ENCODE data around the gene KLHL20.
A peak's percentile ranks its signal among the peaks of the same experiment; 100 is the strongest.
"Not testable (repeated sequence)": the region's sequence is repeated elsewhere in the genome, so short reads cannot be mapped to it uniquely, and the experiment has no call there.

The KLHL20 gene, protein sequence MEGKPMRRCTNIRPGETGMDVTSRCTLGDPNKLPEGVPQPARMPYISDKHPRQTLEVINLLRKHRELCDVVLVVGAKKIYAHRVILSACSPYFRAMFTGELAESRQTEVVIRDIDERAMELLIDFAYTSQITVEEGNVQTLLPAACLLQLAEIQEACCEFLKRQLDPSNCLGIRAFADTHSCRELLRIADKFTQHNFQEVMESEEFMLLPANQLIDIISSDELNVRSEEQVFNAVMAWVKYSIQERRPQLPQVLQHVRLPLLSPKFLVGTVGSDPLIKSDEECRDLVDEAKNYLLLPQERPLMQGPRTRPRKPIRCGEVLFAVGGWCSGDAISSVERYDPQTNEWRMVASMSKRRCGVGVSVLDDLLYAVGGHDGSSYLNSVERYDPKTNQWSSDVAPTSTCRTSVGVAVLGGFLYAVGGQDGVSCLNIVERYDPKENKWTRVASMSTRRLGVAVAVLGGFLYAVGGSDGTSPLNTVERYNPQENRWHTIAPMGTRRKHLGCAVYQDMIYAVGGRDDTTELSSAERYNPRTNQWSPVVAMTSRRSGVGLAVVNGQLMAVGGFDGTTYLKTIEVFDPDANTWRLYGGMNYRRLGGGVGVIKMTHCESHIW

DNA sequence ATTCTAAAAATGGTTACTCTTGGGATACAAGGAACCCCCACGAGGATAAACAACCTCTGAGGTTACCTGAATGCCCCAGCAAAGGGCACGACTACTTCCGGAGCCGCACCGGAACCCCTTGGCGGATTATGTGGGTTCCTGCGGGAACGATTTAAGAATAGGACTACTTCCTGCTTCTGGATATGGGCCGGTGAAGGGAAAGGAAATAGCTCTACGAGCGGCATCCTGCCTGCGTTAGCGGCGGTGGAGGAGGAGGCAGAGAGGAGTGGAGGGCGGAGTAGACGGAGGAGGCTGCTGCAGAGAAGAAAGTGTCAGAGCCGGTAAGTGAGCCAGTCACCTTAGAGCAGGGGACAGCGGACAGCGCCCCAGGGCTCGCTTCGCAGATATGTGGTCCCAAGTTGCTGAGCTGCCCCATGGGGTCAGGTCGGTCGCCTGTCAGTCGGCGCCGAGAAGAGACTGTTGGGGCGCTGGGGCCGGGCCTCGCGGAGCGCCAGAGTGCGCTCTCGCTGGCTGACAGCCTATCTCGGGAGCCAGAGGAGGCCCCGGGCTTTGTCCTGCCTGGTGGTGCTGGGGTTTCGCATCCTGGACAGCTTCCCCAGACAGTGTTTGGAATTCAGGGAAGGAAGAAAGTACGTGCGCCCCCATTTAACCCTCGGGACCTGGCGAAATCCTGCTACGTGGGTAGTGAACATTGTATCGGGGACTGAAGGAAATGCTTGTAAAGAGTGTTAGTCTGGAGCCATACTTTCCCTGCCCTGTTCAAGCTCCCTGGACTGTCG is at the start of gene KLHL20:
KLHL20 (plus strand) TSS at position 223 of the 779 bp plus-strand sequence. CDS start 1,063 bp downstream, outside the sequence.
- peak; percentile 57 to 70 (median 69) for DNase-seq (ENCODE audit: low read depth in 3 of 3)

DNA sequence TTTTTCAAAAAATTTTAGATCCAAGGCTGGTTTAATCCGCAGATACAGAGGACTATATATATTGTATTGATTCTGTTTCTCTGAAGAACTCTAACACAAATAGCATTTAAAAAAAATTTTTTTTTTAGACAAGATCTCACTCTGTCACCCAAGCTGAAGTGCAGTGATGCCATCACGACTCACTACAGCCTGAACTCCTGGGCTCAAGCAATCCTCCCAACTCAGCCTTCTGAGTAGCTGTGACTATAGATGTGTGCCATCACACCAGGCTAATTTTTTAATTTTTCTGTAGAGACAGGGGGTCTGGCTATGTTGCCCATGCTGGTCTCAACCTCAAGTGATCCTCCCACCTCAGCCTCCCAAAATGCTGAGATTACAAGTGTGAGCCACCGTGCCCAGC is 48.1 kb upstream of the KLHL20 start:
- no peak for DNase-seq (ENCODE audit: low read depth in 3 of 3)

DNA sequence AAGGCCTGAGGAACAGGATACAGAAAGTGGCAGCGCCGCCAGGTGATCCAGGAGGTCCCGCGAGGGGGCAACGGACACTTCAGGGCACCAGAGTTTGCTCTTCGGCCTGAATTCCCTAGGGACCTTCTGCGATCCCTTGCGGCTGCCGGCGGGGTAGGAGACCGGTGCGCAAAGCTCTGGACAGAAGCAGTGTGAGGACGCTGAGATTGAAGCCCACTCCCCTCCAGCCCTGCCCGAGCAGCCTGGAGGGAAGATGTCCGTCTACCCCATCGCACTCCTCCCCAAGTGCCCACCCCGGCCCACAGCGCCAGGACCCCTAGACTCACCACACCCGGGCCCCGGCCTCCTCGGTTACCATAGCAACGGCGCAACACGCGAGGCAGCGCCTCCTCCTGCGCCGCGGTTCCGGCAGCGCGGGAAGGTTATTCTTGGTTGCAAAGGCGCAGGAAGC is 45.3 kb upstream of the KLHL20 start, which contains the start of gene ANKRD45:
ANKRD45 (minus strand) TSS at position 361 of the 451 bp plus-strand sequence. CDS start 10,433 bp downstream, outside the sequence.
- DNase-seq (ENCODE audit: low read depth in 3 of 3): no peak

DNA sequence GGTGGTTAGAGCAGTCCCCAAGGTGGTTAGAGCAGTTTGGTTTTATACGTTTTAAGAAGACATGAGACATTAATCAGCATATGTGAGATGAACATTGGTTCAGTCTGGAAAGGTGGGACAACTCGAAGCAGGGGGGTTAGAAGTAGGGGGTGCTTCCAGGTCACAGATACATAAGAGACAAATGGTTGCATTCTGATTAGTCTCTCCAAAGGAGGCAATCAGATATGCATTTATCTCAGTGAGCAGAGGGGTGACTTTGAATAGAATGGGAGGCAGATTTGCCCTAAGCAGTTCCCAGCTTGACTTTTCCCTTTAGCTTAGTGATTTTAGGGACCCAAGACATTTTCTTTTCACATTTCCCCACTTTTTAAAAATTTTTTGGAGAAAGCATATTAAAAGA is 40.3 kb upstream of the KLHL20 start:
- DNase-seq (ENCODE audit: low read depth in 3 of 3): not testable (repeated sequence)

DNA sequence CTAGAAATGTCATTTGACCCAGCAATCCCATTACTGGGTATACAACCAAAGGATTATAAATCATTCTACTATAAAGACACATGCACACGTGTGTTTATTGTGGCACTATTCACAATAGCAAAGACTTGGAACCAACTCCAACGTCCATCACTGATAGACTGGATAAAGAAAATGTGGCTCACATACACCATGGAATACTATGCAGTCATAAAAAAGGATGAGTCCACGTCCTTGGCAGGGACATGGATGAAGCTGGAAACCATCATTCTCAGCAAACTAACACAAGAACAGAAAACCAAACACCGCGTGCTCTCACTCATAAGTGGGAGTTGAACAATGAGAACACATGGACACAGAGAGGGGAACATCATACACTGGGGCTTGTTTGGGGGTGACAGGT is 34.6 kb upstream of the KLHL20 start:
- DNase-seq (ENCODE audit: low read depth in 3 of 3): not testable (repeated sequence)

DNA sequence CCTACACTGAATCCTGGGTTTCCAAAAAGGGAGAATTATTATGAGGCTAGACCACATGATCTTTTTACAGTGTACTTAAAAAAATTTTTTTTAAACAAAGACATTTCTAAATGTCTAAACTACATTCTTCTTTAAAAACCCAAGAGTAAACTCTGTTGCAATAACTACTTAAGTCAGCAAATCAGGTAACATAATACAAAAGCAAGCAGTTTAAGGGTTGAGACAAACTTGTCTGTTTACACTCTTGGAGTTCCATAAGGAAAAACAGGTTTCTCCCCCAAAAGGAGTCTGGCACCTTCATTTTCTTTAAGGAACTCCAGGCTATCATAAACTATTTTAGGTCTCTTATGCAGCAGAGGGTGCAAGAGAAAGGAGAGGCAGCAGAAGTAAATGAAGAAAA is 32.6 kb upstream of the KLHL20 start:
- no peak for DNase-seq (ENCODE audit: low read depth in 3 of 3)

DNA sequence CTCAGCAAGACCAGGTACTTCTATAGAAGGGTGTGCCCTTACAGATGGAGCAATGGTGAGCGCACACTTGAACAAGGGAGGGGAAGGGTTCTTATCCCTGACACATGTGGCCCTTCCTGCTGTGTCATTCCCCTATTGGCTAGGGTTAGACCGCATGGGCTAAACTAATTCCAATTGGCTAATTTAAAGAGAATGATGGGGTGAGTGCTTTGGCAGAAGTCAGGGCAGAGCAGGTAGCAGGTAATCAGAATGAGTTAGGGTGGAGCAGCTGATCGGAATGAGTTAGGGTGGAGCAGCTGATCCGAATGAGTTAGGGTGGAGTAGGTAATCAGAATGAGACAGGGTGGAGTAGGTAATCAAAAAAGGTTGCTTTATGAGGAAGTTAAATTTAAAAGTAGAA is 30.9 kb upstream of the KLHL20 start:
- DNase-seq (ENCODE audit: low read depth in 3 of 3): not testable (repeated sequence)

DNA sequence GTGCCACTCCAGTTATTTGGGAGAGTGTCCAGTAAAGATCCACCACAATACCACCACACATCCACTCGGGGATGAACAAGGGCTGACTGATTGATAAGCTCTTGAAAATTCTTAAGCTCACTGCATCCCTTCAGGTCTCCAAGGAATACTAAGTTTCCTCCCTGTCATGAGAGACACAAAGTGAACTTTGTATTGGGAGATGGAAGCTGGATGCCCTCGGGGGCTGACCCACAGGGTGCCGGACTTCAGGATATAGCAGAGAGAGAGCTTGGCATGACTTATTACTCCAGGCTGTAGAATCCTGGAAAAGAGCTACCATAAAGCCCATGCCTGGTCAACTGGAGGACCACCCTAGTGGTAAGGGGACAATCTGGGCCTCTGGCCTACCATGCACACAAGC is 29.7 kb upstream of the KLHL20 start:
- DNase-seq (ENCODE audit: low read depth in 3 of 3): not testable (repeated sequence)

DNA sequence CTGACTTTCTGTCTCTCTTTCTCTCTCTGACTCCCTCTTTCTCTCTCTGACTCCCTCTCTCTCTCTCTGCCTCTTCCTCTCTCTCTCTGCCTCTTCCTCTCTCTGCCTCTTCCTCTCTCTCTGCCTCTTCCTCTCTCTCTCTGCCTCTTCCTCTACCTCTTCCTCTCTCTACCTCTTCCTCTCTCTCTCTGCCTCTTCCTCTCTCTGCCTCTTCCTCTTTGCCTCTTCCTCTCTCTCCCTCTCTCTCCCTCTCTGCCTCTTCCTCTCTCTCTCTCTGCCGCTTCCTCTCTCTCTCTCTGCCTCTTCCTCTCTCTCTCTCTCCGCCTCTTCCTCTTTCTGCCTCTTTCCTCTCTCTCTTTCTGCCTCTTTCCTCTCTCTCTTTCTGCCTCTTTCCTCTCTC is 26.5 kb upstream of the KLHL20 start:
- DNase-seq (ENCODE audit: low read depth in 3 of 3): no peak

DNA sequence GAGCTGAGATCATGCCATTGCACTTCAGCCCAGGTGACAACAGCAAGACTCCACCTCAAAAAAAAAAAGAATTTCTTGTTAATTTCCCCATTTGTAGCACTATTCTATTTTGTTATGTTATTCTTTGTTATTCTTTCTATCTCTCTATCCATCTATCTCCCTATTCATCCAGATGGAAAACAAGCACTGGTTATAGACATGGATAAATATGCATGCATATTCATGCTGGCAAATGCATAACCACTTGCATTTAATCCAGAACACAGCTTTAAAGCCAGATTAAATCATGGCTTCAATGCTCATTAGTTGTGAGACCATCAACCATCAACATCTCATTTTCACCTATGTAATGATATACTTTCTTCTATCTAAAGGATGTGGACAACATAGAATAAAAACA is 21.5 kb upstream of the KLHL20 start:
- DNase-seq (ENCODE audit: low read depth in 3 of 3): no peak

DNA sequence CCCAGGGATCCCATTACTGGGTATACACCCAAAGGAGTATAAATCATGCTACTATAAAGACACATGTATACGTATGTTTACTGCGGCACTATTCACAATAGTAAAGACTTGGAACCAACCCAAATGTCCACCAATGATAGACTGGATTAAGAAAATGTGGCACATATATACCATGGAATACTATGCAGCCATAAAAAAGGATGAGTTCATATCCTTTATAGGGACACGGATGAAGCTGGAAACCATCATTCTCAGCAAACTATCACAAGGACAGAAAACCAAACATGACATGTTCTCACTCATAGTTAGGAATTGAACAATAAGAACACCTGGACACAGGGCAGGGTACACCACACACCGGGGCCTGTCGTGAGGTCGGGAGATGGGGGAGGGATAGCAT is 13.5 kb upstream of the KLHL20 start:
- DNase-seq (ENCODE audit: low read depth in 3 of 3): not testable (repeated sequence)

DNA sequence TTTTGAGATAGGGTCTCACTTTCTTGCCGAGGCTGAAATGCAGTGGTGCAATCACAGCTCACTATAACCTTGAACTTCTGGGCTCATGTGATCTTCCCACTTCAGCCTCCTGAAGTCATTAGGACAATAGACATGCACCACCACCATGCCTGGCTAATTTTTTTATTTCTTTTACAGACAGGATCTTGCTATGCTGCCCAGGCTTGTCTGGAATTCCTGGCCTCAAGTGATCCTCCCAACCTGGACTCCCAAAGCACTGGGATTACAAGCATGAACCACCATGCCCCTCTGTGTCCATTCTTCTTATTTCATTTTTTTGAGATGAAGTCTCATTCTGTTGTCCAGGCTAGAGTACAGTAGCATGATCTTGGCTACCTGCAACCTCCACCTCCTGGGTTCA is 12.0 kb upstream of the KLHL20 start:
- no peak for DNase-seq (ENCODE audit: low read depth in 3 of 3)

DNA sequence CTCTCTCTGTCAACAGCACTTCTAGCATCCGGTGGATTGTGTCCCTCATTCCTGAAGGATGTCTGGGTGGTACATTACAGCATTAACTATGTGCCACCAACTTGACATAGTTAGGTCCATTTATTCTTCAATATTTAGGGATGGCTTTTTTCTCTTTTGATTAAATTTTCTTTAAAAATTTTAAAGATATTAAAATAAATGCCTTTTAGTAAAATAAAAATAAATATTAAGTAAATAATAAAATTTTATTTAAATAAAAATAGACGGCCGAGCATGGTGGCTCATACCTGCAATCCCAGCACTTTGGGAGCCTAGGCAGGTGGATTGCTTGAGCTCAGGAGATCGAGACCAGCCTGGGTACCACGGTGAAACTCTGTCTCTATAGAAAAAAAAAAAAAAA is 9.7 kb upstream of the KLHL20 start:
- DNase-seq (ENCODE audit: low read depth in 3 of 3): no peak

DNA sequence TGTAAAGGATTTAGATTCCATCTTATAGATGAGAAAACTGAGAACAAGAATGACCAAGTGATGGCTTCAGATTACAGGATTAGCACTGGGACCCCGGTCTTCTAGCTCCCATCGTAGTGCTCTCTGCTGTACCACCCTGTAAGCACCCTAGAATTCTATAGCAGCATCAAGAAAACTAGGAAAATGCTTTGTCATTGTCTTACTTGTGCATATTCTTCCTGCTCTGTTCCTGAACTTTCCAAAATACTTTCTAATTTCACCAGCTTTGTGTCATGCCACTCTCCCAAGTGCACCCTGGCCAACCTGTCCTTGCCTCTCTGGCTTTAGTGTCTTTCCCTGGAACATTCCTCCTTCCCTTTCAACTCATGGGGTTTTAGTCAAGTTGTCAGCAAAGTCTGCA is 6.0 kb upstream of the KLHL20 start:
- no peak for DNase-seq (ENCODE audit: low read depth in 3 of 3)

DNA sequence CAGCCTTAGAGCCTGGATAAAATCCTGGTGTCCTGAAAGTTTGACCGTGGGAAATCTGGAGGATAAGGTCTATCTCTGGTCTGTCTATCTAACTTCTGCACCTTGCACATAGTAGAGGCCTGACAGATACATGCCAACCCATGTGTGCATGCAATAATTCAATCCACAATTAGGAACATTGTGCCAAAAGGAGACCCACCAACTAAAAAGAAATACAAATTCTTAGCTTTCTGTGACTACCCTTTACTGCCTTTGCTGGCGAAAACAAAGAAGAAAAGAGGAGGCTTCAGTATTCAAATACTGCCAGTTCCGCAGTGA is 381 bp upstream of the KLHL20 start:
- DNase-seq (ENCODE audit: low read depth in 3 of 3): no peak

DNA sequence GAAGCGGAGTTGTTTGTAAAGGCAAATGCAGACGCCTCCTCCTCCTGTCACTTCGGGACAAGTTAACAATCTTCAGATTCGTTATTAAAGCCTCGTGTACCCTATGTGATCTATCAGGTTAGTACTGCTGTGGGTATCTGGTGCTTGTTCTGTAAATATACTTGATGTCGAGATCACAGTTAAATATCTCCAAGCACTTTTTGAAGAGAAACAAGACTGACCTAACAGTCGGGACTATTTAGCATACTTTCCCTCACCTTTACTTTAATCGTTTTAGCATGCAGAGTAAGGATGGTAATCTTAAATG is 710 bp downstream of the KLHL20 start:
- no peak for DNase-seq (ENCODE audit: low read depth in 3 of 3)

DNA sequence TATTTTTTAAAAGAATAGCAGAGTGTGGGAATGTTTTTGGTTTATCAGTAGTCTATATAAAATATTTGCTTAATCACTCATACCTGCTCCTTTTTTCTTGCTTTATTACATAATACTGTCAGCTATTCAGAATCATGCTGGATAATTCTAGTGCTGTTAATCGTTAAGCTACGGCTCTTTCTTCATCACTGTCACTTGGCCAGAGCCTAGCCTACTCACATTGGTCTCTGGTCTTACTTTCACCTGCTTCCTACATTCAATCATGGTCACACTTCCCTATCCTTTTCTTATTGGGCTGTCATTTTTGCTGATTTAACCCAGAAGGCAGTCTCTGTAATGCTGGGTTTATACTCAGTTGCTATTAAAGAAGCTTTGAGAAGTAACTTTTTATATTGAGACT is 2.5 kb downstream of the KLHL20 start:
- DNase-seq (ENCODE audit: low read depth in 3 of 3): no peak

DNA sequence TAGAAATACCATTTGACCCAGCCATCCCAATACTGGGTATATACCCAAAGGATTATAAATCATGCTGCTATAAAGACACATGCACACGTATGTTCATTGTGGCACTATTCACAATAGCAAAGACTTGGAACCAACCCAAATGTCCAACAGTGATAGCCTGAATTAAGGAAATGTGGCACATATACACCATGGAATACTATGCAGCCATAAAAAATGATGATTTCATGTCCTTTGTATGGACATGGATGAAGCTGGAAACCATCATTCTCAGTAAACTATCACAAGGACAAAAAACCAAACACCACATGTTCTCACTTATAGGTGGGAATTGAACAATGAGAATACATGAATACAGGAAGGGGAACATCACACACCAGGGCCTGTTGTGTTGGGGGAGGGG is 16.6 kb downstream of the KLHL20 start:
- DNase-seq (ENCODE audit: low read depth in 3 of 3): not testable (repeated sequence)

DNA sequence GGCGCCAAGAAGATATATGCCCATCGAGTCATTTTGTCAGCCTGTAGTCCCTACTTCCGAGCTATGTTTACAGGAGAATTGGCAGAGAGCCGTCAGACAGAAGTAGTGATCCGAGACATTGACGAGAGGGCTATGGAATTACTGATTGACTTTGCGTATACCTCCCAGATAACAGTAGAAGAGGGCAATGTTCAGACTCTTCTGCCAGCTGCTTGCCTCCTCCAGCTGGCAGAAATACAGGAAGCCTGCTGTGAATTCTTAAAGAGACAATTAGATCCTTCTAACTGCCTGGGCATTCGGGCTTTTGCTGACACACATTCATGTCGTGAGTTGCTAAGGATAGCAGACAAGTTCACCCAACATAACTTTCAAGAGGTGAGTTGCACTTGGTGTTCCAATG is 19.1 kb downstream of the KLHL20 start:
- no peak for DNase-seq (ENCODE audit: low read depth in 3 of 3)

DNA sequence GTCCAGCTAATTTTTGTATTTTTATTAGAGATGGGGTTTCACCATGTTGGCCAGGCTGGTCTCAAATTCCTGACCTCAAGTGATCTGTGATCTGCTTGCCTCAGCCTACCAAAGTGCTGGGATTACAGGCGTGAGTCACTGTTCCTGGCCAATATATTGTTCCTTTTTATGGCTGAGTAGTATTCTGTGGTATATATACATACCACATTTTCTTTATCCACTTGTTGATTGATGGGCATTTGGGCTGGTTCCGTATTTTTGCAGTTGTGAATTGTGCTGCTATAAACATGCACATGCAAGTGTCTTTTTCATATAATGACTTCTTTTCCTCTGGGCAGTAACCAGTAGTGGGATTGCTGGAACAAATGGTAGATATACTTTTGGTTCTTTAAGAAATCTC is 21.3 kb downstream of the KLHL20 start:
- not testable (repeated sequence) for DNase-seq (ENCODE audit: low read depth in 3 of 3)

DNA sequence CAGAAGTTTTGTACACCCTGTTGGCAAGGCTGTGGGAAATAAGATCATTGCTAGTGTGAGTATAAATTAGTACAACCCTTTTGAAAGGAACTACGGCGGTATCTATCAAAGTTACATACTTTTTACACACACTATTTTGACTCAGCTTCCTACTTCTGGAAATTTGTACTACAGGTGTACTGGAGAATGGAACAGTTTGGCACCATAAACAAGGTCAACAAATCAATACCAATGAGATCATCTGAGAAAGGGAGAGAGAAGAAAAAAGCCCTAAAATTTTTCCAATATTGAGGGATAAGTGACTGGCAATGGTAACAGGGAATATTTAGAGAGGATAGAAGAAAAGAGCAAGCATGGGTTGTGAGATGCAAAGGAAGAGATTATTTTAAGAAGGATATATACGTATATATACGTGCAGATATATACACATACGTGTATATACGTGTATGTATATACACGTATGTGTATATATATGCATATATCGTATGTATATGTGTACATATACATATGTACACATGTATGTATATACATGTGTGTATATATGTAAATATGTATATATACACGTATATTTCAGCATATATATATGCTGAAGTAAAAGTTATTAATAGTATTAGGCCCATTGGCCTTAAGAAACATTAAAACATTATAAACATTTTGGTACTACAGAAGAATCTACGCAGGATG is 27.6 kb downstream of the KLHL20 start:
- DNase-seq (ENCODE audit: low read depth in 3 of 3): no peak

DNA sequence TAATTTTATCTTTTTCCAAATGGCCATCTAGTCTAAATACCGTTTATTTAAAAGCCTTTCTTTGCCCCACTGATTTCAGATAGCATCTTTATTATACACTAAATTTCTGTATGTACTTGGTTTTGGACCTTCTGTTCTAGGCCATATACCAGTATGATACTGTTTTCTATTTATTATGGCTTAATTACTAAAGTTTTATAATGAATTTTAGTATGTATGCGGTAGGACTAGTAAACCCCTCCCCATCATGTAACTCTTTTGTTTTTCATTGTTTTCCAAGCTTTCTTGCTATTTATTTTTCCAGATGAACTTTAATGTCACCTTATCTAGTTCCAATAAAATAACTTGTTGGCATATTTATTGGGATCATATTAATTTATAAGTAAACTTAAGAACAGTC is 29.9 kb downstream of the KLHL20 start:
- DNase-seq (ENCODE audit: low read depth in 3 of 3): no peak
